Neural crest cell (in vitro differentiated cells): ENCODE results near the gene CHST11. TPM values are rescaled to one million over a fixed set of nuclear protein-coding genes. Genes with fewer than 3 reads are reported as not detected.

Source experiments
- DNase-seq: peaks from one replicate; pipeline ENCODE4 v3.0.0; 2021; ENCODE audit warnings: low read depth, mixed read lengths, low spot score
- H3K27ac Mint-ChIP-seq: one replicate; pipeline ENCODE4 v1.8.0; 2021; ENCODE audit warnings: mild to moderate bottlenecking, mixed read lengths; ENCODE audit not compliant: unreplicated experiment
- H3K27me3 Mint-ChIP-seq: 2 replicates; pipeline ENCODE4 v1.8.0; 2021; ENCODE audit warnings: low read depth, mild to moderate bottlenecking, mixed read lengths
- H3K36me3 Mint-ChIP-seq: 2 replicates; pipeline ENCODE4 v1.8.0; 2021; ENCODE audit warnings: low read depth, mild to moderate bottlenecking, mixed read lengths
- H3K4me1 Mint-ChIP-seq: 2 replicates; pipeline ENCODE4 v1.8.0; 2021; ENCODE audit warnings: mixed read lengths
- H3K4me3 Mint-ChIP-seq: one replicate; pipeline ENCODE4 v1.8.0; 2021; ENCODE audit warnings: mild to moderate bottlenecking, mixed read lengths
- H3K9me3 Mint-ChIP-seq: 2 replicates; pipeline ENCODE4 v1.8.0; 2021; ENCODE audit warnings: mixed read lengths
- total RNA-seq: library from RNA; stranded (reverse); gene quantifications from 2 replicates; pipeline ENCODE4 v1.2.1, GENCODE V29; 2021
- TF ChIP-seq, protein P1 (sequence below): fragments of 200-600 bp; sonication (generic); conservative IDR thresholded peaks from 2 replicates; pipeline ENCODE4 v1.5.0; 2021; ENCODE audit warnings: antibody characterized with exemption, mild to moderate bottlenecking

The CHST11 gene
- total RNA-seq, 1 donor from 2014 or later, result 10.0 TPM

DNA sequence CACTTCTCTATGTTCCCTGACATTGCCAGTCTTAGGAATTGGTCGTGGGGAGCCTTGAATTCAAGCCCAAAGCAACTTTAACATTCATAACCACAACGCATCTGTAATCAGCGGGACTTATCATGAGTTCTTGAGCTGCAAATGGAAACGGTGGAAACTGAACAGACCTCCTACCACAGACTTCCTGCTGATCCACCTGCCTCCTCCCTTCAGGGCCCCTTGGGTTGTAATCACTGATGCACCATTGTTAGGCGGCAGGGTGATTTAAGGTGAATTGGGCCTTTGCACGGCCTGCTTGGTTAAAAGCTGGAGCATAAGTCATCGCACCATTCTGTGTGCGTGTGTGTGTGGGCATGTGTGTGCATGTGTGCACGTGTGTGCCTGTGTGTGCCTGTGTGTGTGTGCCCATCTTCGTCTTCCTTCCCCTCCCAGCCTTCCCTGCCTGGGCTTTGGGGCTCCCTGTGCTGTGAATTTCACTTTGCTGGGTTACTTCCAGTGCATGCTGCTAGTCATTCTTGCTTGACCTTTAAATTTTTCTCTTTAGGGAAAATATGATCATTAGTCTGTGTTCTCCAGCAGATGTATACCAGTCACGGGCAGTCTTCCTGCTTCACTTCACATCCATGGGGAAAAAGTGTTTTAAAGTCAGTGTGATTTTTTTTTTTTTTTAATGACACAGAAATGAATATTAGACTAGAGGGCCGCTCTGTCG, 29.1 kb downstream of the CHST11 start:
- TF ChIP-seq, protein P1, sequence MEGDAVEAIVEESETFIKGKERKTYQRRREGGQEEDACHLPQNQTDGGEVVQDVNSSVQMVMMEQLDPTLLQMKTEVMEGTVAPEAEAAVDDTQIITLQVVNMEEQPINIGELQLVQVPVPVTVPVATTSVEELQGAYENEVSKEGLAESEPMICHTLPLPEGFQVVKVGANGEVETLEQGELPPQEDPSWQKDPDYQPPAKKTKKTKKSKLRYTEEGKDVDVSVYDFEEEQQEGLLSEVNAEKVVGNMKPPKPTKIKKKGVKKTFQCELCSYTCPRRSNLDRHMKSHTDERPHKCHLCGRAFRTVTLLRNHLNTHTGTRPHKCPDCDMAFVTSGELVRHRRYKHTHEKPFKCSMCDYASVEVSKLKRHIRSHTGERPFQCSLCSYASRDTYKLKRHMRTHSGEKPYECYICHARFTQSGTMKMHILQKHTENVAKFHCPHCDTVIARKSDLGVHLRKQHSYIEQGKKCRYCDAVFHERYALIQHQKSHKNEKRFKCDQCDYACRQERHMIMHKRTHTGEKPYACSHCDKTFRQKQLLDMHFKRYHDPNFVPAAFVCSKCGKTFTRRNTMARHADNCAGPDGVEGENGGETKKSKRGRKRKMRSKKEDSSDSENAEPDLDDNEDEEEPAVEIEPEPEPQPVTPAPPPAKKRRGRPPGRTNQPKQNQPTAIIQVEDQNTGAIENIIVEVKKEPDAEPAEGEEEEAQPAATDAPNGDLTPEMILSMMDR, result no peak
- Mint-ChIP-seq H3K4me1 (peaks cover 8% of the 10 kb centered on the region), H3K36me3 (peaks cover 10% of the 10 kb centered on the region), H3K9me3 (peaks cover 3% of the 10 kb centered on the region), H3K27me3 (peaks cover 3% of the 10 kb centered on the region), H3K27ac (no peak overlapping the region), H3K4me3 (no peak overlapping the region)
- no peak for DNase-seq

DNA sequence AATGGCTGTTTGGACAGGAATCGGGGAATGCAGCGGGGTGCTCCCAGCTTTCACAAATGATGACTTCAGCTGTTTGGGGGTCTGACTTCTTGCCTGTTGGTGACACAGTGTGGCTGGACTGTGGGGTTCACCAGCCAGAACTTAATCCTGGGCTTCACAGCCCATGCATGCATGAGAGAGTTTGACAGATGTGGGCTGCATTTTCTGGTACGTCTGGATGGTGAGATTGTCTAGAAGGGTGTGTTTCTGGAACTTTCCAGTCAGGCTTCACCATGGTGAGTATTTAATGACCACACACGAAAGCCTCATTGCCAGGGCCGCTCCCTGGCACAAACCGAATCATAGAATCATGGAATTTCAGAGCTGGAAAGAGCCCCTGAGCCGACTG, 29.6 kb downstream of the CHST11 start:
- Mint-ChIP-seq H3K27ac (no peak overlapping the region), H3K4me3 (no peak overlapping the region), H3K4me1 (peaks cover 8% of the 10 kb centered on the region), H3K27me3 (no peaks in the 10 kb centered on the region), H3K9me3 (peaks cover 3% of the 10 kb centered on the region), H3K36me3 (peaks cover 6% of the 10 kb centered on the region)
- DNase-seq, result no peak
- TF ChIP-seq, protein P1, result no peak

DNA sequence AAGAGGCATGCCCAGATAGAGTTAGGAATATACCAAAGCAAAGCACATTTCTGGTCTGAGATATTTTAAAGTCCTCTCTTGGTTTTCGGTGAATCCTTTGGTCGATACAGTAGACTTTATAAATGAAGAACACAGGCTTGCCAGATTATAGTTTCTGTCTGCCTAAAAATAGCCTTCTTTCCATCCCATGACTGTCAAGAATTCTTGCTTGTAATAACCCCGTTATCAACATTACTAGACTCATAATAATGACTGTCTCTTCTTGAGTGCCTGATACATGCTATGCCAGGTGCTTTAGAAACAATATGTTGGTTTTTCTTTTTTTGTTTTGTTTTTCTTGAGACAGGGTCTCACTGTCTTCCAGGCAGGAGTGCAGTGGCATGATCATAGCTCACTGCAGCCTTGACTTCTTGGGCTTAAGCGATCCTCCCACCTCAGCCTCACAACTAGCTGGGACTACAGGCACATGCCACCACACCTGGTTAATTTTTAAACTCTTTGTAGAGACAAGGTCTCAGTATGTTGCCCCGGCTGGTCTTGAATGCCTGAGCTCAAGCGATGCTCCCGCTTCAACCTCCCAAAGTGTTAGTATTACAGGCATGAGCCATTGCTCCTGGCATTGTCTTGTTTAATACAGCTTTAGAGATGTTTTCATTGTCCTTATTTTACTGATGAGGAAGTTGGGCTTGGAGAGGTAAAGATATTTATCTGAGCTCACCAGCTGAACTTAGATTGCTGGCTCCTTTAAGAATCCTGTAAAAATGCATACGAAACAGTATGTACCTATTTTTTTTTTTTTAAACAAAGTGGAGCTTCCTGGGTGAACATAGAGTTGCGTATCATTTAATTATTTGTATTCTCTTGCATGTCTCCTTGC, 30.4 kb downstream of the CHST11 start:
- Mint-ChIP-seq H3K27me3 (no peaks in the 10 kb centered on the region), H3K36me3 (peaks cover 3% of the 10 kb centered on the region), H3K9me3 (peaks cover 3% of the 10 kb centered on the region), H3K4me3 (no peak overlapping the region), H3K27ac (no peak overlapping the region), H3K4me1 (peaks cover 8% of the 10 kb centered on the region)
- TF ChIP-seq, protein P1, result no peak
- DNase-seq, result no peak

DNA sequence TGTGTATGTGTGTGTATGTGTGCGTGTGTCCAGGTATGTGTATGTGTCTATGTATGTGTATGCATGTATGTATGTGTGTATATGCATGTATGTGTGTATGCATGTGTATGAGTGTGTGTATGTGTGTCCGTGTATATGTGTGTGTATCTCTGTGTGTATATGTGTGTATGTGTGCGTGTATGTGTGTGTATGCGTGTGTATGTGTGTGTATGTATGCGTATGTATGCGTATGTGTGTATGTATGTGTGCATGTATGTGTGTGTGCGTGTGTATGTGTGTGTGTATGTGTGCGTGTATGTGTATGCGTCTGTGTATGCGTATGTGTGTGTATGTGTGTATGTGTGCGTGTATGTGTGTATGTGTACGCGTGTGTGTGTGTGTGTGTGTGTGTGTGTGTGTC, 31.6 kb downstream of the CHST11 start:
- Mint-ChIP-seq H3K27me3 (no peaks in the 10 kb centered on the region), H3K36me3 (no peaks in the 10 kb centered on the region), H3K9me3 (peaks cover 3% of the 10 kb centered on the region), H3K27ac (no peak overlapping the region), H3K4me3 (no peak overlapping the region), H3K4me1 (peaks cover 8% of the 10 kb centered on the region)
- TF ChIP-seq, protein P1, result no peak
- DNase-seq, result no peak

DNA sequence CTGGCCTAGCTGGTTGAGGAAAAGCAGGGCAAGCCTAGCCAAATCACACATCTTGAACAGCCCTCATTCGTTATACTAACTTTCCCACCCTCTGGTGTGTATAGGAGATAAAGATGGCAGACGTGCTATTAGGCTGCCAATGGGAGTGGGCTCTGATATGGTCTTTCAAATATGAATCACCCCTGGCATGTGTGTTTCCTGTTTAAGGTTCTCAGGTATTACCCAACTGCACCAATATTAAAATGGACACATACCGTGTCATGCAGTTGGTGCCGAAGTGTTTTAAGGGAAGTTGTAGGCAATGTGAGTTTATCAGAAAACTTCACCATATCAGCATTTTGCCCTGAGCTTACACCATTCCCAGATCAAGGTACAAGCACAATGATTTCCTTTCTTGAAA, 33.4 kb downstream of the CHST11 start:
- Mint-ChIP-seq H3K4me1 (peaks cover 21% of the 10 kb centered on the region), H3K27me3 (no peaks in the 10 kb centered on the region), H3K36me3 (no peaks in the 10 kb centered on the region), H3K4me3 (no peak overlapping the region), H3K9me3 (no peaks in the 10 kb centered on the region), H3K27ac (no peak overlapping the region)
- TF ChIP-seq, protein P1, result no peak
- no peak for DNase-seq
